ENCODE measurements around the gene ARVCF. TPM values are rescaled to one million over a fixed set of nuclear protein-coding genes. Genes with fewer than 3 reads are reported as not detected.

The ARVCF gene
- total and polyA plus RNA-seq, 2 donors (not counting 1 experiment from before 2014, with no cell fraction given), result 2.2 to 6.7 TPM

GRCh38 chr22:20002636-20003035, 14.0 kb downstream of the ARVCF start:
- Mint-ChIP-seq H3K27me3 (no peaks in the 10 kb centered on the region), H3K9me3 (ENCODE audit: insufficient read depth) (peaks cover 4% of the 10 kb centered on the region), H3K27ac (no peak overlapping the region), H3K4me1 (no peaks in the 10 kb centered on the region), H3K4me3 (no peak overlapping the region)
- Histone ChIP-seq H4K20me1 (ENCODE audit: control insufficient read depth, insufficient read depth, low read length, poor library complexity, severe bottlenecking) (no peaks in the 10 kb centered on the region), H3K9ac (ENCODE audit: low read length) (no peak overlapping the region), H3K9me3 (ENCODE audit: control extremely low read depth in 1 of 3, control insufficient read depth in 2 of 3, insufficient read depth in 1 of 3, low read length in 2 of 3) (peaks cover 1 to 9% (median 8%) of the 10 kb centered on the region in 3 donors), H3K27me3 (replicated peaks in 1 of 4; ENCODE audit: control extremely low read depth in 1 of 4, control insufficient read depth in 3 of 4, insufficient read depth in 4 of 4, low read length in 3 of 4) (no peaks in the 10 kb centered on the region), H3K79me2 (ENCODE audit: control insufficient read depth, insufficient read depth, low read length) (no peaks in the 10 kb centered on the region), H3K4me1 (ENCODE audit: control insufficient read depth in 2 of 2, insufficient read depth in 2 of 2, low read length in 2 of 2) (no peaks in the 10 kb centered on the region), H3K4me3 (ENCODE audit: control extremely low read depth in 1 of 5, extremely low read depth in 1 of 5, insufficient read depth in 1 of 5, low read depth in 2 of 5, low read length in 4 of 5) (no peak overlapping the region), H2AFZ (ENCODE audit: insufficient read depth, low read depth, low read length, poor library complexity, severe bottlenecking) (no peak overlapping the region), H3K4me2 (replicated peaks; ENCODE audit: low read depth, low read length, poor library complexity, severe bottlenecking) (no peak overlapping the region), H3K36me3 (replicated peaks in 1 of 2; ENCODE audit: control extremely low read depth in 1 of 2, control insufficient read depth in 1 of 2, extremely low read depth in 1 of 2, insufficient read depth in 2 of 2, low read length in 1 of 2) (no peaks in the 10 kb centered on the region), H3K27ac (ENCODE audit: low read length in 2 of 2) (no peak overlapping the region)
- no peak for ATAC-seq (ENCODE audit: low read depth)
- ChIA-PET POLR2A (no interaction called here), CTCF (no interaction called here)
- 88% methylated on average over 2 of the region's 2 CpGs for WGBS (ENCODE audit: insufficient coverage)
- DNase-seq, result no peak
- intact Hi-C loops (cut with micrococcal nuclease), result no loop called here
- TF ChIP-seq EZH2 (IDR thresholded peaks at IDR 0.05; ENCODE audit: borderline replicate concordance, insufficient read depth, low read depth, low read length, poor library complexity, severe bottlenecking) (no peak), CTCF (IDR thresholded peaks at IDR 0.05) (no peak)

DNA sequence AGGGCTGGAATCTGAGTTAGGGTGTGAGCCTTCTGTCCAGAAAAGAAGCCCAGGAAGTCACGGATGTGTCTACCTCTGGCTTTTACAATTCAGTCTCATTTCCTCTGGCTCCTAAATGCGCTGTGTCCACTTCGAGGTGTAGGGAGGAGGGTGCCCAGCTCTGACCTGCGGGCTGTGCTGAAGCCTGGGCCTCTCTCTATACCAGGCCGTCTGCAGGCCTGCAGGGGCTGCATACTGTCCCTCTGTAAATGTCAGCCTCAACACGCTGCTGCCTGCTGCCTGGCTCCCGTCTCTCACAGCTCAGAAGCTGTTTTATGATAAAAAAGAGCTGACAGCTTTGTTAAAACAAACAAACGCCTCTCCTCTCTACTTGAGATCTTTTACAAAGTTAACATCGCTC, 14.5 kb downstream of the ARVCF start:
- ChIA-PET CTCF (no interaction called here), POLR2A (no interaction called here)
- intact Hi-C loops (cut with micrococcal nuclease), result no loop called here
- no peaks in the 10 kb centered on the region for H3K27me3 Mint-ChIP-seq
- Histone ChIP-seq H3K36me3 (replicated peaks in 1 of 2; ENCODE audit: control extremely low read depth in 1 of 2, control insufficient read depth in 1 of 2, extremely low read depth in 1 of 2, insufficient read depth in 2 of 2, low read length in 1 of 2) (no peaks in the 10 kb centered on the region), H3K9me3 (ENCODE audit: control extremely low read depth in 1 of 3, control insufficient read depth in 2 of 3, insufficient read depth in 1 of 3, low read length in 2 of 3) (peaks cover 1 to 9% (median 8%) of the 10 kb centered on the region in 3 donors), H2AFZ (ENCODE audit: insufficient read depth, low read depth, low read length, poor library complexity, severe bottlenecking) (no peak overlapping the region), H3K27ac (ENCODE audit: low read length in 2 of 2) (no peak overlapping the region), H3K79me2 (ENCODE audit: control insufficient read depth, insufficient read depth, low read length) (no peaks in the 10 kb centered on the region), H3K27me3 (replicated peaks in 1 of 4; ENCODE audit: control extremely low read depth in 1 of 4, control insufficient read depth in 3 of 4, insufficient read depth in 4 of 4, low read length in 3 of 4) (no peaks in the 10 kb centered on the region), H3K4me1 (ENCODE audit: control insufficient read depth in 2 of 2, insufficient read depth in 2 of 2, low read length in 2 of 2) (no peaks in the 10 kb centered on the region), H3K4me2 (replicated peaks; ENCODE audit: low read depth, low read length, poor library complexity, severe bottlenecking) (no peak overlapping the region), H4K20me1 (ENCODE audit: control insufficient read depth, insufficient read depth, low read length, poor library complexity, severe bottlenecking) (no peaks in the 10 kb centered on the region), H3K9ac (ENCODE audit: low read length) (no peak overlapping the region), H3K4me3 (ENCODE audit: control extremely low read depth in 1 of 5, extremely low read depth in 1 of 5, insufficient read depth in 1 of 5, low read depth in 2 of 5, low read length in 4 of 5) (no peak overlapping the region)
- no peaks in the 10 kb centered on the region for H3K4me1 Mint-ChIP-seq
- 100% methylated on average over 4 of the region's 9 CpGs for WGBS (ENCODE audit: insufficient coverage)
- no peak overlapping the region for H3K4me3 Mint-ChIP-seq
- H3K9me3 Mint-ChIP-seq (ENCODE audit: insufficient read depth), result peaks cover 4% of the 10 kb centered on the region
- no peak for ATAC-seq (ENCODE audit: low read depth)
- TF ChIP-seq EZH2 (IDR thresholded peaks at IDR 0.05; ENCODE audit: borderline replicate concordance, insufficient read depth, low read depth, low read length, poor library complexity, severe bottlenecking), result no peak
- DNase-seq, result no peak
- no peak overlapping the region for H3K27ac Mint-ChIP-seq

Data from B cell (primary cell).